Ascending aorta (tissue), 2 donors: ENCODE data around the gene SUSD3. TPM values are rescaled to one million over a fixed set of nuclear protein-coding genes. Genes with fewer than 3 reads are reported as not detected.
A peak's percentile ranks its signal among the peaks of the same experiment; 100 is the strongest.

ENCODE experiments used
- DNase-seq, 2 donors: peaks; one replicate each; pipeline ENCODE4 v3.0.0-alpha.2; 2019; ENCODE audit warnings: low spot score in 2 of 2
- H3K27ac ChIP-seq, 2 donors: fragments of 200-600 bp; sonication (generic); one replicate each; pipeline ENCODE4 v1.5.1; 2016 to 2017; ENCODE audit warnings: mild to moderate bottlenecking in 1 of 2
- H3K27me3 ChIP-seq: fragments of 200-600 bp; sonication (generic); one replicate; pipeline ENCODE4 v1.5.1; 2017
- H3K36me3 ChIP-seq, 2 donors: fragments of 200-600 bp; sonication (generic); one replicate each; pipeline ENCODE4 v1.5.1; 2016
- H3K4me1 ChIP-seq, 2 donors: fragments of 200-600 bp; sonication (generic); one replicate each; pipeline ENCODE4 v1.5.1; 2016 to 2017; ENCODE audit warnings: mild to moderate bottlenecking in 1 of 2
- H3K4me3 ChIP-seq, 2 donors: fragments of 200-600 bp; sonication (generic); one replicate each; pipeline ENCODE4 v1.5.1; 2016 to 2017; ENCODE audit warnings: mild to moderate bottlenecking in 1 of 2
- H3K9me3 ChIP-seq, 2 donors: fragments of 200-600 bp; sonication (generic); one replicate each; pipeline ENCODE4 v1.5.1; 2016
- CTCF ChIP-seq, 3 experiments: fragments of 200-600 bp in 2 of 3; fragments of 450-650 bp in 1 of 3; sonication (generic) in 2 of 3; IDR thresholded peaks; one replicate each; pipeline ENCODE4 v1.5.1; 2016 to 2019; ENCODE audit warnings: antibody characterized with exemption in 3 of 3, mild to moderate bottlenecking in 1 of 3, moderate library complexity in 1 of 3
- intact Hi-C: fragments of 100-400 bp; cut with DNase I; formaldehyde crosslinking; loops from one replicate; pipeline ENCODE4 v1.15.1; 2023
- total RNA-seq: library from RNA; depleted of rRNA; stranded (reverse); fragments of >200 nt; gene quantifications from one replicate; pipeline ENCODE4 v1.1.0, GENCODE V29; 2016

The SUSD3 gene
- total RNA-seq, 1 donor from 2014 or later: not detected

DNA sequence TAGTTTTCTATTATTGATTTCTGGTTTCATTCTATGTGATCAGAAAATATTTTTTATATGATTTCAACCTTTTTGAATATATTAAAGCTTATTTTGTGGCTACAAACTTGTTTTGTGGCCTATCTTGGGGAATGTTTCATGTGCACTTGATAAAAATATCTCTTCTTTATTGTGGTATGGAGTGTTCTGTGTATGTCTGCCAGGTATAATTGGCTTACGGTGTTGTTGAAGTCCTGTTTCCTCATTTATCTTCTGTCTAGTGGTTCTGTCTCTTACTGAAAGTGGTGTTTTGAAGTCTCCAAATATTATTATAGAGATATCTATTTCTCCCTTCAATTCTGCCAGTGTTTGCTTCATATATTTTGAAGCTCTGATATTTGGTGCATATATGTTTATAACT, 47.1 kb downstream of the SUSD3 start:
- no peak for DNase-seq
- Histone ChIP-seq H3K4me3 (no peak overlapping the region), H3K4me1 (peaks cover 0 to 11% of the 10 kb centered on the region in 2 donors), H3K27ac (no peak overlapping the region), H3K9me3 (peaks cover 0 to 10% of the 10 kb centered on the region in 2 donors), H3K27me3 (no peaks in the 10 kb centered on the region), H3K36me3 (peaks cover 15 to 36% of the 10 kb centered on the region in 2 donors)
- no peak for TF ChIP-seq CTCF (IDR thresholded peaks at IDR 0.05)
- intact Hi-C loops: no loop called here

- H3K4me3 ChIP-seq: no peak overlapping the region
- intact Hi-C loops: no loop called here
- H3K27ac ChIP-seq: no peak overlapping the region
- peaks cover 32 to 52% of the 10 kb centered on the region in 2 donors for H3K36me3 ChIP-seq
- peak; percentile 5 to 60 for DNase-seq
- H3K27me3 ChIP-seq: no peaks in the 10 kb centered on the region
- peaks cover 0 to 10% of the 10 kb centered on the region in 2 donors for H3K9me3 ChIP-seq
- TF ChIP-seq CTCF (IDR thresholded peaks at IDR 0.05): no peak
- peaks cover 0 to 11% of the 10 kb centered on the region in 2 donors for H3K4me1 ChIP-seq
Measured at GRCh38 chr9:93107151-93107824, 48.8 kb downstream of the SUSD3 start.

DNA sequence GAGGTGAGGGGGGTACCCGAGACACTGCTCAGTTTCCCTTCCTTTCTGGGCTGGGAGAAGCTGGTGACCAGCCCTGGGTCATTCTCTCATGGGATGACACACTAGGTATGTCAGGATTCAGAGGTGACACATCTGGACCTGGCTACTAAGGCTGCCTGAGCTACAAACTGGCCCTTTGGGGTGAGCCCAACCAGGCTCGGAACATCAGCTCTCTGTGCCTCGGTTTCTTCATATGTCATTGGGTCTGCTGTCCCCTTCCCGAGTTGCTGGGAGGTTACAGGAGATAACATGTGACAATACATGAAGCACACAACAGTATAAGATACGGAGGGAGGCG, 49.3 kb downstream of the SUSD3 start:
- peaks cover 0 to 8% of the 10 kb centered on the region in 2 donors for H3K4me1 ChIP-seq
- H3K36me3 ChIP-seq: peaks cover 37 to 57% of the 10 kb centered on the region in 2 donors
- H3K4me3 ChIP-seq: no peak overlapping the region
- H3K9me3 ChIP-seq: peaks cover 0 to 10% of the 10 kb centered on the region in 2 donors
- intact Hi-C loops: no loop called here
- TF ChIP-seq CTCF (IDR thresholded peaks at IDR 0.05): no peak
- no peak for DNase-seq
- no peak overlapping the region for H3K27ac ChIP-seq
- no peaks in the 10 kb centered on the region for H3K27me3 ChIP-seq

DNA sequence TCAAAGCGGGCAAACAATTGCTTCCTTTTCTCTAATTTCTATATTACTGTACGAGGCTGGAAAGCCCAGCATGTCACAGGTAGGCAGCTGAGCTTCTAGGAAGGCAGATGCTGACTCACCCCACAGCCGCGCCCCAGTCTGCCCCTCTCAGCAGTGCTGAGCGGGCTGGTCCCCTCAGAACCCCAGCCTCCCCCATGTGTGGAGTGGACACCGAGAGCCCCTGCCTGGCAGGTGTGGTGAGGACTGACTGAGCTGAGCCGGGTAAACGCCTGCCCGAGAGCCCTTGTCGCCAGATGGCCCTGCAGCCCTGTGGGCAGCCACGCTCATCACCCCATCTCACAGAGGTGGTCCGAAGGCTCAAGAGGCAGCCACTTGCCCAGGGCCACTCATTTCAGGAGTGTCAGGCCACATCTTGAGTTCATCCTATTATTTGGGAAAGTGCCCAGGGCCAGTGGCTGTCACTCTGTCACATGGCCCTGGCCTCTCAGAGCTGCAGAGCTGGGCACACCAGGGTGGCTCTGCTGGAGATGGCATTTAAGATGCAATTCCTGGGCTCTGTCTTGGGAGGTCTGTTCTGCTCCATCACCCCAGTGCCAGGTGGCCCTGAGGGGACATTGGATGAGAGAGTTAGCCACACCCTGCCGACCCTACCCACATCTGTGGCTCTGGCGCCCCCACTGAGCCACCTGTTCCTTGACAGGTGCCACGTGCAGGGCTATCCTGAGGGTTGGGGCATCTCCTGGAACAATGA, 50.0 kb downstream of the SUSD3 start:
- no peak for TF ChIP-seq CTCF (IDR thresholded peaks at IDR 0.05)
- peak; percentile 7 to 63 for DNase-seq
- intact Hi-C loops: no loop called here
- H3K4me3 ChIP-seq: no peak overlapping the region
- no peaks in the 10 kb centered on the region for H3K27me3 ChIP-seq
- H3K27ac ChIP-seq: no peak overlapping the region
- peaks cover 0 to 10% of the 10 kb centered on the region in 2 donors for H3K9me3 ChIP-seq
- H3K4me1 ChIP-seq: peaks cover 0 to 8% of the 10 kb centered on the region in 2 donors
- H3K36me3 ChIP-seq: peaks cover 42 to 64% of the 10 kb centered on the region in 2 donors

- Histone ChIP-seq H3K4me1 (peaks cover 0 to 8% of the 10 kb centered on the region in 2 donors), H3K36me3 (peaks cover 50 to 60% of the 10 kb centered on the region in 2 donors), H3K9me3 (no peaks in the 10 kb centered on the region), H3K4me3 (no peak overlapping the region), H3K27me3 (no peaks in the 10 kb centered on the region), H3K27ac (no peak overlapping the region)
- no peak for TF ChIP-seq CTCF (IDR thresholded peaks at IDR 0.05)
- peak; percentile 8 to 58 for DNase-seq
- intact Hi-C loops: no loop called here
Measured at GRCh38 chr9:93110311-93110855, 51.9 kb downstream of the SUSD3 start.
